IMR-90 (cell line): ENCODE results near the gene NTM. TPM values are rescaled to one million over a fixed set of nuclear protein-coding genes. Genes with fewer than 3 reads are reported as not detected.
A peak's percentile ranks its signal among the peaks of the same experiment; 100 is the strongest.

Source experiments
- ATAC-seq: fragments of 200-7000 bp; cut with Tn5 transposase; 2 replicates; pipeline ENCODE4 v1.9.1; 2020; ENCODE audit warnings: low read depth, mild to moderate bottlenecking, moderate library complexity
- BruUV-seq: library from RNA; stranded (reverse); fragments of 400-500 nt; replicated peaks from 2 replicates; lab custom pipeline; 2021; lab: Mats Ljungman, UMichigan
- CTCF ChIA-PET: fragments of 300-600 bp; formaldehyde crosslinking; extraction: SDS; loops from one replicate; lab custom pipeline; 2021; ENCODE audit warnings: antibody characterized with exemption; lab: Yijun Ruan, JAX
- POLR2A ChIA-PET: fragments of 300-600 bp; sonication (Branson Sonifier 250); formaldehyde crosslinking; loops from one replicate; lab custom pipeline; 2022; ENCODE audit warnings: antibody characterized with exemption; ENCODE audit not compliant: unreplicated experiment; lab: Charles Lee
- DNase-seq: peaks from one replicate; pipeline ENCODE4 v3.0.0; 2013
- H2AFZ ChIP-seq: replicated peaks from 2 replicates; pipeline ENCODE3; 2013; ENCODE audit warnings: low read length, mild to moderate bottlenecking; ENCODE audit not compliant: poor library complexity
- H2AK5ac ChIP-seq: 2 replicates; pipeline ENCODE4 v1.6.1; 2013; ENCODE audit warnings: low read depth, low read length, inconsistent platforms
- H2AK9ac ChIP-seq: replicated peaks from 2 replicates; pipeline ENCODE3; 2013; ENCODE audit warnings: mild to moderate bottlenecking, low read depth, low read length, moderate library complexity; ENCODE audit not compliant: poor library complexity
- H2BK120ac ChIP-seq: 2 replicates; pipeline ENCODE4 v1.6.1; 2013; ENCODE audit warnings: low read depth, low read length, inconsistent platforms
- H2BK15ac ChIP-seq: 3 replicates; pipeline ENCODE4 v1.6.1; 2013; ENCODE audit warnings: low read depth, low read length, inconsistent platforms
- H2BK20ac ChIP-seq: 2 replicates; pipeline ENCODE4 v1.6.1; 2013; ENCODE audit warnings: low read depth, mild to moderate bottlenecking, inconsistent platforms, low read length, moderate library complexity
- H2BK5ac ChIP-seq: 2 replicates; pipeline ENCODE4 v1.6.1; 2013; ENCODE audit warnings: mild to moderate bottlenecking, low read depth, low read length, inconsistent platforms; ENCODE audit not compliant: poor library complexity, severe bottlenecking
- H3K14ac ChIP-seq: replicated peaks from 2 replicates; pipeline ENCODE4 v1.6.1; 2013; ENCODE audit warnings: low read depth, low read length, inconsistent platforms
- H3K18ac ChIP-seq: 2 replicates; pipeline ENCODE4 v1.6.1; 2013; ENCODE audit warnings: low read depth, low read length, control low read depth
- H3K23ac ChIP-seq: 2 replicates; pipeline ENCODE4 v1.6.1; 2013; ENCODE audit warnings: low read depth, low read length, inconsistent platforms
- H3K27ac ChIP-seq: 2 replicates; pipeline ENCODE4 v1.5.1; 2013; ENCODE audit warnings: mild to moderate bottlenecking, control low read depth, low read length; ENCODE audit not compliant: insufficient read depth
- H3K27me3 ChIP-seq: 2 replicates; pipeline ENCODE4 v1.6.1; 2013; ENCODE audit warnings: low read length; ENCODE audit not compliant: control insufficient read depth, insufficient read depth
- H3K36me3 ChIP-seq: 2 replicates; pipeline ENCODE4 v1.6.1; 2013; ENCODE audit warnings: low read length, mixed read lengths; ENCODE audit not compliant: control insufficient read depth, insufficient read depth
- H3K4ac ChIP-seq: 2 replicates; pipeline ENCODE4 v1.6.1; 2013; ENCODE audit warnings: low read depth, low read length, inconsistent platforms
- H3K4me1 ChIP-seq: 2 replicates; pipeline ENCODE4 v1.6.1; 2013; ENCODE audit warnings: low read length, mixed read lengths; ENCODE audit not compliant: control insufficient read depth, insufficient read depth
- H3K4me2 ChIP-seq: 2 replicates; pipeline ENCODE4 v1.6.1; 2013; ENCODE audit warnings: low read depth, mild to moderate bottlenecking, control low read depth, low read length, moderate library complexity
- H3K4me3 ChIP-seq: 2 replicates; pipeline ENCODE4 v1.5.1; 2013; ENCODE audit warnings: low read depth, mild to moderate bottlenecking, control low read depth, low read length, moderate library complexity; ENCODE audit not compliant: insufficient read depth
- H3K56ac ChIP-seq: 2 replicates; pipeline ENCODE4 v1.6.1; 2013; ENCODE audit warnings: low read length, inconsistent platforms; ENCODE audit not compliant: insufficient read depth; ENCODE audit errors: extremely low read depth
- H3K79me1 ChIP-seq, 2 experiments: 2 replicates each; pipeline ENCODE4 v1.6.1; 2013; ENCODE audit warnings: low read length in 2 of 2, inconsistent platforms in 1 of 2, low read depth in 1 of 2
- H3K9ac ChIP-seq: 2 replicates; pipeline ENCODE4 v1.6.1; 2013; ENCODE audit warnings: low read depth, low read length, control low read depth
- H3K9me1 ChIP-seq: 2 replicates; pipeline ENCODE4 v1.6.1; 2013; ENCODE audit warnings: low read length, inconsistent platforms; ENCODE audit not compliant: insufficient read depth
- H3K9me3 ChIP-seq: 2 replicates; pipeline ENCODE4 v1.6.1; 2013; ENCODE audit warnings: low read length; ENCODE audit not compliant: control insufficient read depth, insufficient read depth
- H4K20me1 ChIP-seq: 2 replicates; pipeline ENCODE4 v1.6.1; 2013; ENCODE audit warnings: low read length, inconsistent platforms; ENCODE audit not compliant: insufficient read depth
- H4K5ac ChIP-seq: 2 replicates; pipeline ENCODE4 v1.6.1; 2013; ENCODE audit warnings: mild to moderate bottlenecking, low read depth, low read length, control low read depth
- H4K8ac ChIP-seq, 2 experiments: 2 replicates each; pipeline ENCODE4 v1.6.1; 2013; ENCODE audit warnings: low read depth in 2 of 2, low read length in 2 of 2, control low read depth in 1 of 2, inconsistent platforms in 1 of 2
- H4K91ac ChIP-seq: 2 replicates; pipeline ENCODE4 v1.6.1; 2013; ENCODE audit warnings: low read depth, low read length, inconsistent platforms; ENCODE audit not compliant: insufficient read depth
- CHD1 ChIP-seq: IDR thresholded peaks from 2 replicates; pipeline ENCODE4 v1.6.1; 2012; ENCODE audit warnings: low read depth, low read length, improper control_type of control experiment
- ELK1 ChIP-seq: fragments of 150-350 bp; IDR thresholded peaks from 2 replicates; pipeline ENCODE4 v1.6.1; 2016; ENCODE audit warnings: low read depth, mild to moderate bottlenecking, low read length, moderate library complexity, borderline replicate concordance
- FOS ChIP-seq: fragments of 150-350 bp; IDR thresholded peaks from 2 replicates; pipeline ENCODE4 v1.6.1; 2016; ENCODE audit warnings: low read depth, low read length
- MAFK ChIP-seq: IDR thresholded peaks from 2 replicates; pipeline ENCODE4 v1.6.1; 2012; ENCODE audit warnings: low read depth, low read length, improper control_type of control experiment
- MAZ ChIP-seq: IDR thresholded peaks from 2 replicates; pipeline ENCODE4 v1.6.1; 2012; ENCODE audit warnings: low read depth, mild to moderate bottlenecking, low read length, improper control_type of control experiment, moderate library complexity, borderline replicate concordance
- MXI1 ChIP-seq: IDR thresholded peaks from 2 replicates; pipeline ENCODE4 v1.6.1; 2012; ENCODE audit warnings: low read depth, mild to moderate bottlenecking, low read length, moderate library complexity, borderline replicate concordance
- NFE2L2 ChIP-seq: fragments of 150-350 bp; IDR thresholded peaks from 2 replicates; pipeline ENCODE4 v1.6.1; 2016; ENCODE audit warnings: low read depth, mild to moderate bottlenecking, low read length
- RFX5 ChIP-seq: IDR thresholded peaks from 2 replicates; pipeline ENCODE4 v1.8.0; 2012; ENCODE audit warnings: low read depth, mild to moderate bottlenecking, low read length, moderate library complexity
- USF2 ChIP-seq: fragments of 150-350 bp; IDR thresholded peaks from 2 replicates; pipeline ENCODE4 v1.6.1; 2017; ENCODE audit warnings: mild to moderate bottlenecking, antibody characterized with exemption, low read length, low read depth
- WGBS, 2 experiments: methylation state at CpG; one replicate each; pipeline versions ENCODE4 v1.1.5 to v1.1.7; 2013; ENCODE audit warnings: missing lambda C conversion rate in 2 of 2; ENCODE audit not compliant: insufficient read length in 1 of 2; ENCODE audit errors: extremely low coverage in 2 of 2; 5-methylcytosine and 5-hydroxymethylcytosine counted together
- dilution Hi-C: fragments of 300-500 bp; cut with HindIII; formaldehyde crosslinking; loops from one replicate; pipeline ENCODE4 v1.14.3; 2018; ENCODE audit warnings: low sequenced_read_pairs; ENCODE audit not compliant: unreplicated experiment
- in situ Hi-C: fragments of 300-500 bp; cut with MboI; formaldehyde crosslinking; loops from 3 replicates; pipeline ENCODE4 v1.14.3; 2019; ENCODE audit warnings: low sequenced_read_pairs, inconsistent platforms, mixed read lengths
- intact Hi-C: fragments of 100-400 bp; cut with micrococcal nuclease; formaldehyde crosslinking; loops from 2 replicates; pipeline ENCODE4 v1.10.0; 2022
- polyA plus RNA-seq, 3 experiments: library from polyadenylated mRNA; depleted of rRNA; stranded (reverse); fragments of >200 nt; gene quantifications; 2 replicates each; pipeline ENCODE4 v1.2.3, GENCODE V29; 2012; ENCODE audit warnings: low replicate concordance in 1 of 3
- total RNA-seq: library from RNA; depleted of rRNA; stranded (reverse); fragments of >200 nt; gene quantifications from 2 replicates; pipeline ENCODE4 v1.2.3, GENCODE V29; 2012

NTM gene
- total and polyA plus RNA-seq, 2 of the 4 experiments (the other 2 are of a cell fraction): 19.5 to 25.5 TPM

GRCh38 chr11:131687291-131688047, 317.1 kb downstream of the NTM start:
- H3K4me1 ChIP-seq: peaks cover 3% of the 10 kb centered on the region; the same call in 1 of the 2 replicates
- no peak for TF ChIP-seq ELK1
- no peak for TF ChIP-seq MAFK
- TF ChIP-seq CHD1: no peak
- no peak for TF ChIP-seq FOS
- TF ChIP-seq MAZ: no peak
- TF ChIP-seq MXI1: no peak
- TF ChIP-seq RFX5: no peak
- no peak for TF ChIP-seq USF2
- TF ChIP-seq NFE2L2: no peak
- no peaks in the 10 kb centered on the region for H3K9me3 ChIP-seq
- CTCF ChIA-PET: interaction anchor here (0.6 to 1.2 kb wide), 8 partner anchors 8 to 758 kb away, joined by 3 to 11 read pairs (median 4); no protein-coding TSS in a partner anchor
- H3K14ac ChIP-seq: no peak overlapping the region
- no peaks in the 10 kb centered on the region for H3K36me3 ChIP-seq
- no peak overlapping the region for H3K23ac ChIP-seq
- POLR2A ChIA-PET: no interaction called here
- no peak overlapping the region for H2BK5ac ChIP-seq
- H2AFZ ChIP-seq: peak overlapping the region; percentile 91
- no peaks in the 10 kb centered on the region for H3K79me1 ChIP-seq
- no peak overlapping the region for H4K91ac ChIP-seq
- no peak overlapping the region for H2BK15ac ChIP-seq
- H2AK5ac ChIP-seq: no peak overlapping the region
- no peak overlapping the region for H3K9ac ChIP-seq
- no peak overlapping the region for H3K27ac ChIP-seq
- H2BK120ac ChIP-seq: no peak overlapping the region
- no peak overlapping the region for H3K4ac ChIP-seq
- intact Hi-C loops (loop anchor here (5.0 kb wide), 1 partner anchor 1375 kb away; no protein-coding TSS in a partner anchor), dilution Hi-C loops (no loop called here), in situ Hi-C loops (loop anchor here (5.0 kb wide), 1 partner anchor 450 kb away; no protein-coding TSS in a partner anchor)
- no peak overlapping the region for H3K18ac ChIP-seq
- no TSS peak for BruUV-seq
- no peak overlapping the region for H3K4me3 ChIP-seq
- H3K9me1 ChIP-seq: no peaks in the 10 kb centered on the region
- no peaks in the 10 kb centered on the region for H4K20me1 ChIP-seq
- DNase-seq (no peak), ATAC-seq (no peak)
- H3K56ac ChIP-seq: no peak overlapping the region
- no peak overlapping the region for H4K8ac ChIP-seq
- H2AK9ac ChIP-seq: no peak overlapping the region
- H3K27me3 ChIP-seq: peaks cover 21% of the 10 kb centered on the region
- WGBS, 2 experiments: 73% methylated on average over 5 of the region's 30 CpGs; no CpG with 5 or more reads in 1 of the 2 experiments
- peak overlapping the region; percentile 44; the same call in 1 of the 2 replicates for H3K4me2 ChIP-seq
- H2BK20ac ChIP-seq: no peak overlapping the region
- H4K5ac ChIP-seq: no peak overlapping the region
